Left lobe of liver (tissue), 2 donors: Measurements from ENCODE around the gene KIF1A. TPM values are rescaled to one million over a fixed set of nuclear protein-coding genes. Genes with fewer than 3 reads are reported as not detected.

Experiments
- ATAC-seq: fragments of 200-7000 bp; cut with Tn5 transposase; one replicate; pipeline ENCODE4 v1.9.1; 2020; ENCODE audit warnings: mild to moderate bottlenecking, moderate library complexity
- DNase-seq: peaks from one replicate; pipeline ENCODE4 v3.0.0-alpha.2; 2020; ENCODE audit warnings: low spot score
- total RNA-seq: library from RNA; stranded (reverse); gene quantifications from one replicate; pipeline ENCODE4 v1.2.1, GENCODE V29; 2021
- donor health status: DM: no; HTN: no; CAD: no; lungs with moderate emphysema.
- donor health status: DM: no; HTN: yes; CAD: no.

KIF1A gene
- total RNA-seq, 1 donor from 2014 or later, result 1.1 TPM

GRCh38 chr2:240769096-240769495 lies 50.9 kb downstream of the KIF1A start:
- DNase-seq, result no peak

GRCh38 chr2:240768216-240768615 lies 51.8 kb downstream of the KIF1A start:
- ATAC-seq, result no peak
- no peak for DNase-seq

More at GRCh38 chr2:240769096-240769495, 50.9 kb downstream of the KIF1A start:
- ATAC-seq, result no peak

GRCh38 chr2:240767341-240767740 lies 52.7 kb downstream of the KIF1A start:
- DNase-seq (no peak), ATAC-seq (no peak)

GRCh38 chr2:240766072-240766471 lies 53.9 kb downstream of the KIF1A start:
- ATAC-seq (no peak), DNase-seq (no peak)

GRCh38 chr2:240765007-240765406 lies 55.0 kb downstream of the KIF1A start:
- DNase-seq, result no peak
- ATAC-seq, result no peak

GRCh38 chr2:240764605-240765004 lies 55.4 kb downstream of the KIF1A start:
- ATAC-seq (no peak), DNase-seq (no peak)

GRCh38 chr2:240762971-240763370 lies 57.0 kb downstream of the KIF1A start:
- DNase-seq (no peak), ATAC-seq (no peak)

GRCh38 chr2:240762249-240762648 lies 57.8 kb downstream of the KIF1A start:
- DNase-seq, result no peak
- ATAC-seq, result no peak

GRCh38 chr2:240760576-240761246 lies 59.3 kb downstream of the KIF1A start:
- DNase-seq, result no peak

GRCh38 chr2:240760121-240760520 lies 59.9 kb downstream of the KIF1A start:
- ATAC-seq (no peak), DNase-seq (no peak)

More at GRCh38 chr2:240760576-240761246, 59.3 kb downstream of the KIF1A start:
- ATAC-seq, result no peak

- DNase-seq, result no peak
These were observed 60.6 kb downstream of the KIF1A start for GRCh38 chr2:240759459-240759858.

GRCh38 chr2:240757086-240757614 lies 62.9 kb downstream of the KIF1A start:
- DNase-seq (no peak), ATAC-seq (no peak)

More at GRCh38 chr2:240759459-240759858, 60.6 kb downstream of the KIF1A start:
- no peak for ATAC-seq

- DNase-seq (no peak), ATAC-seq (no peak)
These were observed 67.8 kb downstream of the KIF1A start for GRCh38 chr2:240752209-240752608.

- ATAC-seq, result no peak
- DNase-seq, result no peak
These were observed 69.6 kb downstream of the KIF1A start for GRCh38 chr2:240750409-240750808.

- no peak for ATAC-seq
- no peak for DNase-seq
These were observed 70.5 kb downstream of the KIF1A start for GRCh38 chr2:240749516-240749915.

GRCh38 chr2:240747256-240747655 lies 72.8 kb downstream of the KIF1A start:
- DNase-seq, result no peak

GRCh38 chr2:240746671-240747070 lies 73.3 kb downstream of the KIF1A start:
- ATAC-seq, result no peak
- DNase-seq, result no peak

More at GRCh38 chr2:240747256-240747655, 72.8 kb downstream of the KIF1A start:
- no peak for ATAC-seq

- ATAC-seq, result no peak
- no peak for DNase-seq
These were observed 74.1 kb downstream of the KIF1A start for GRCh38 chr2:240745962-240746361.

GRCh38 chr2:240745456-240745855 lies 74.6 kb downstream of the KIF1A start:
- ATAC-seq, result no peak
- no peak for DNase-seq

- no peak for ATAC-seq
- no peak for DNase-seq
These were observed 77.4 kb downstream of the KIF1A start for GRCh38 chr2:240742602-240743095.

- ATAC-seq (no peak), DNase-seq (no peak)
These were observed 78.9 kb downstream of the KIF1A start for GRCh38 chr2:240741091-240741490.

GRCh38 chr2:240739797-240740196 lies 80.2 kb downstream of the KIF1A start:
- ATAC-seq, result no peak

GRCh38 chr2:240737958-240738357 lies 82.1 kb downstream of the KIF1A start:
- ATAC-seq (no peak), DNase-seq (no peak)

More at GRCh38 chr2:240739797-240740196, 80.2 kb downstream of the KIF1A start:
- DNase-seq, result no peak
